ENCODE data around the gene MEX3C.

DNA sequence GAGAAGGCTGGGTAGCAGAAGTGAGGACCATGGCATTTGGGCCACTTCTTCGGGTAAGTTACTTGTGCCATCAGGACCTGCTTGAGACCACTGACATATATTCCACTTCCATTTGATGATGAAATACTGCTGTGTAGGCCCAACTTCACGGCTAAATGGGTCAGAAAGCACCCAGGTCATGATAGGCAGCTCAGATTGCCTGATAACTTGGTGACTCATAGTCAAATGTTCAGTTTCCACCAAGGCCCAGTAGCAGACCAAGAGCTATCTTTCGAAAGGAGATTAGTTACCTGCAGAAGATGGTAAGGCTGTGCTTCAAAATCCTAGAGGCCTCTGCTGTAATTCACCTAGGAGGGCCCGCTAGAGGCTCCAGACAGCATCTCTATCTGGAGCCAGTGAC, 31.8 kb upstream of the MEX3C start:
- TF ChIP-seq SIN3A (IDR thresholded peaks at IDR 0.05; ENCODE audit: borderline replicate concordance, insufficient read depth, low read length), result no peak
- no peak for TF ChIP-seq POLR2AphosphoS5 (IDR thresholded peaks at IDR 0.05; ENCODE audit: low read depth, low read length)
- TF ChIP-seq, protein P1, sequence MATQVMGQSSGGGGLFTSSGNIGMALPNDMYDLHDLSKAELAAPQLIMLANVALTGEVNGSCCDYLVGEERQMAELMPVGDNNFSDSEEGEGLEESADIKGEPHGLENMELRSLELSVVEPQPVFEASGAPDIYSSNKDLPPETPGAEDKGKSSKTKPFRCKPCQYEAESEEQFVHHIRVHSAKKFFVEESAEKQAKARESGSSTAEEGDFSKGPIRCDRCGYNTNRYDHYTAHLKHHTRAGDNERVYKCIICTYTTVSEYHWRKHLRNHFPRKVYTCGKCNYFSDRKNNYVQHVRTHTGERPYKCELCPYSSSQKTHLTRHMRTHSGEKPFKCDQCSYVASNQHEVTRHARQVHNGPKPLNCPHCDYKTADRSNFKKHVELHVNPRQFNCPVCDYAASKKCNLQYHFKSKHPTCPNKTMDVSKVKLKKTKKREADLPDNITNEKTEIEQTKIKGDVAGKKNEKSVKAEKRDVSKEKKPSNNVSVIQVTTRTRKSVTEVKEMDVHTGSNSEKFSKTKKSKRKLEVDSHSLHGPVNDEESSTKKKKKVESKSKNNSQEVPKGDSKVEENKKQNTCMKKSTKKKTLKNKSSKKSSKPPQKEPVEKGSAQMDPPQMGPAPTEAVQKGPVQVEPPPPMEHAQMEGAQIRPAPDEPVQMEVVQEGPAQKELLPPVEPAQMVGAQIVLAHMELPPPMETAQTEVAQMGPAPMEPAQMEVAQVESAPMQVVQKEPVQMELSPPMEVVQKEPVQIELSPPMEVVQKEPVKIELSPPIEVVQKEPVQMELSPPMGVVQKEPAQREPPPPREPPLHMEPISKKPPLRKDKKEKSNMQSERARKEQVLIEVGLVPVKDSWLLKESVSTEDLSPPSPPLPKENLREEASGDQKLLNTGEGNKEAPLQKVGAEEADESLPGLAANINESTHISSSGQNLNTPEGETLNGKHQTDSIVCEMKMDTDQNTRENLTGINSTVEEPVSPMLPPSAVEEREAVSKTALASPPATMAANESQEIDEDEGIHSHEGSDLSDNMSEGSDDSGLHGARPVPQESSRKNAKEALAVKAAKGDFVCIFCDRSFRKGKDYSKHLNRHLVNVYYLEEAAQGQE (IDR thresholded peaks at IDR 0.05; ENCODE audit: insufficient read depth in 1 of 2, low read depth in 2 of 2, low read length in 2 of 2), result no peak
